Ishikawa (cell line): ENCODE data around the gene LEMD1.

Experiments used
- CEBPB ChIP-seq: IDR thresholded peaks from 2 replicates; pipeline ENCODE4 v1.6.1; 2012
- CREB1 ChIP-seq: IDR thresholded peaks from 2 replicates; pipeline ENCODE4 v1.6.1; 2012; ENCODE audit warnings: low read depth
- EGR1 ChIP-seq: IDR thresholded peaks from 2 replicates; pipeline ENCODE4 v1.6.1; 2012
- EP300 ChIP-seq: IDR thresholded peaks from 2 replicates; pipeline ENCODE4 v1.6.1; 2012; ENCODE audit warnings: borderline replicate concordance
- FOXM1 ChIP-seq: IDR thresholded peaks from 2 replicates; pipeline ENCODE4 v1.6.1; 2012; ENCODE audit warnings: low read depth, borderline replicate concordance
- NFIC ChIP-seq: IDR thresholded peaks from 2 replicates; pipeline ENCODE4 v1.6.1; 2012
- RAD21 ChIP-seq: IDR thresholded peaks from 2 replicates; pipeline ENCODE4 v1.6.1; 2012; ENCODE audit warnings: low read depth
- REST ChIP-seq: IDR thresholded peaks from 2 replicates; pipeline ENCODE4 v1.6.1; 2012; ENCODE audit warnings: low read depth, mild to moderate bottlenecking
- TAF1 ChIP-seq: IDR thresholded peaks from 2 replicates; pipeline ENCODE4 v1.6.1; 2012; ENCODE audit warnings: low read depth, mild to moderate bottlenecking
- TCF12 ChIP-seq: IDR thresholded peaks from 2 replicates; pipeline ENCODE4 v1.6.1; 2012; ENCODE audit warnings: low read depth
- TEAD4 ChIP-seq: IDR thresholded peaks from 2 replicates; pipeline ENCODE4 v1.6.1; 2012
- YY1 ChIP-seq: IDR thresholded peaks from 2 replicates; pipeline ENCODE4 v1.6.1; 2012; ENCODE audit warnings: low read depth
- ZBTB7A ChIP-seq: IDR thresholded peaks from 2 replicates; pipeline ENCODE4 v1.6.1; 2012; ENCODE audit warnings: low read depth
- TF ChIP-seq, protein P1 (sequence below): IDR thresholded peaks from 2 replicates; pipeline ENCODE4 v1.6.1; 2012
- TF ChIP-seq, protein P2 (sequence below): IDR thresholded peaks from 2 replicates; pipeline ENCODE4 v1.6.1; 2012

Gene LEMD1

GRCh38 chr1:205441318-205441633, 19.4 kb upstream of the LEMD1 start:
- TF ChIP-seq NFIC (peak; percentile 28; the same call in 1 of the 2 replicates), TEAD4 (no peak; the same call in 1 of the 2 replicates)
- TF ChIP-seq, protein P1, sequence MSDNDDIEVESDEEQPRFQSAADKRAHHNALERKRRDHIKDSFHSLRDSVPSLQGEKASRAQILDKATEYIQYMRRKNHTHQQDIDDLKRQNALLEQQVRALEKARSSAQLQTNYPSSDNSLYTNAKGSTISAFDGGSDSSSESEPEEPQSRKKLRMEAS, result no peak
- TF ChIP-seq, protein P2, sequence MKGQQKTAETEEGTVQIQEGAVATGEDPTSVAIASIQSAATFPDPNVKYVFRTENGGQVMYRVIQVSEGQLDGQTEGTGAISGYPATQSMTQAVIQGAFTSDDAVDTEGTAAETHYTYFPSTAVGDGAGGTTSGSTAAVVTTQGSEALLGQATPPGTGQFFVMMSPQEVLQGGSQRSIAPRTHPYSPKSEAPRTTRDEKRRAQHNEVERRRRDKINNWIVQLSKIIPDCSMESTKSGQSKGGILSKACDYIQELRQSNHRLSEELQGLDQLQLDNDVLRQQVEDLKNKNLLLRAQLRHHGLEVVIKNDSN, result 0 out of 2 replicates have a peak, but pooled peaks have one; percentile 13

GRCh38 chr1:205440476-205441317, 18.8 kb upstream of the LEMD1 start:
- TF ChIP-seq, protein P2, result no peak
- TF ChIP-seq ZBTB7A, result no peak
- TF ChIP-seq CREB1, result no peak
- TF ChIP-seq FOXM1, result no peak
- TF ChIP-seq EGR1, result no peak
- TF ChIP-seq RAD21, result no peak
- no peak for TF ChIP-seq CEBPB
- TF ChIP-seq NFIC, result no peak
- TF ChIP-seq, protein P1, result peak; percentile 50; the same call in 1 of the 2 replicates
- 0 out of 2 replicates have a peak, but pooled peaks have one; percentile 30 for TF ChIP-seq YY1
- no peak for TF ChIP-seq REST
- TF ChIP-seq TAF1, result no peak
- TF ChIP-seq TEAD4, result 0 out of 2 replicates have a peak, but pooled peaks have one; percentile 52
- TF ChIP-seq EP300, result peak; percentile 71; the same call in 1 of the 2 replicates
- TF ChIP-seq TCF12, result peak; percentile 66; the same call in 1 of the 2 replicates

DNA sequence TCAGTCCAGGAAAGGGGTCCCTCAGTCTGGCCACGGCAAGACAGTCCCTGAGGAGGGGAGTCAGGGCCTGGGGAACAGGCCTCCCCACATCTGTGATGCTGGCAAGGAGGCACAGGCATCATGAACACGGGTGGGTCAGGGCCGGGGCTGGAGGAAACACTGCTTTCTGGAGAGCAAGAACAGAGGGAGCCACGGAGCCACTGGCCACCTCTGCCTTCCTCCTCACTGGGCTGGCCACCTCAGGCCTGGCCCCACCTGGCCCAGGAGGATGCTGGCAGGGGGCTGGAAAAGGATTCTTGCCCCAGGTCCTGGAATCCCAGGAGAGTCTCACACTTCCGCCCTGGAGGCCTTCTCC, 18.2 kb upstream of the LEMD1 start:
- TF ChIP-seq RAD21 (no peak), TCF12 (no peak), EGR1 (no peak), TEAD4 (no peak), ZBTB7A (no peak), FOXM1 (no peak), TAF1 (no peak), CREB1 (no peak), NFIC (no peak)
- TF ChIP-seq, protein P1, result no peak

DNA sequence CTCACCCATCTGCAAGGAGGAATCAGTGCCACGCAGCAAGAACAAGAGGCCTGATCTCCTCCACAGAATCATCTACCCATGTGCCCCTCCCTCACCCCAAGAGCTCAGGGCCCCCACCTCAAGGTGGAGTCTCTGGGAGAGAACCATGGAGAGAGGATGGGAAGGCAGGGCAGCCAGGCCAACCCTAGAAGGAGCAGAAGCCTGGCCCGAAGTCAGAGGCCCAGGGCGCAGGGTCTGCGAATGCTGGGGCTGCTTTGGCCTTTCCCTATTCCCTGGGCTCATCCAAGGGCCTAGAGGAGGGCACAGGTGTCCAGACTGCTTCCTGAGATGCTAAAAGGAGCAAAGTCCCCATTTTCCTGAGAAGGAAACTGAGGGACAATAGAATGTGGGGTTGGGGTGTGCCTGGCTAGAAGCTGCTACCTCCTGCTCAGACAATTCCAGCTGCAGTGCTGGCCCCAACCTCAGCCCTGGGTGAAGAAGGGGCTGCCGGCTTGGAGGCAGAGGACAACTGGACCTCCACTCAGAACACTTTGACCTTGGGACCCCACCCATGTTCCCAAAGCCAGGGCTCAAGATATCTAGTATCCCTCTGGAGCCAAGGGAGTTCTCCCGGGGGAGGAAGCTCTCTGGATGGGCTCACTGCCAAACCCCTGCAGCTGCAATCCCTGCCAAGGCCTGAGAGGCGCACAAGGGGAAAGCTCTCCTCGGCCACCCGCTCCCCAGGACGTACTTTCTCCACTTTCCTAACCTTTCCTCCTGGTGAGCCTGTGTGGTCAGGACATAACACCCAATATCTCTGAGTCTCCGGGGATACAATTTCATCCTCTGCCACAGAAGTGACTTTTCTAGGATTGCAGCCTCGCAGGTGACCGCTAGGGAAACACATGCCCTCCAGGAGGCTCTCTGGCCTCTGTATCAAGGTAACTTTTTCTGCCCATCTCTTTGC, 16.6 kb upstream of the LEMD1 start:
- TF ChIP-seq TAF1 (no peak), RAD21 (peak; percentile 54), CEBPB (no peak), NFIC (peak; percentile 90), TCF12 (peak; percentile 44; the same call in 1 of the 2 replicates), YY1 (no peak), FOXM1 (no peak), ZBTB7A (peak; percentile 36; the same call in 1 of the 2 replicates), REST (no peak), CREB1 (no peak), EP300 (no peak; the same call in 1 of the 2 replicates), TEAD4 (peak; percentile 8; the same call in 1 of the 2 replicates), EGR1 (no peak)
- TF ChIP-seq, protein P1, result peak; percentile 23; the same call in 1 of the 2 replicates
- TF ChIP-seq, protein P2, result no peak
